H9 (cell line): ENCODE data around the gene KCNIP1. TPM values are rescaled to one million over a fixed set of nuclear protein-coding genes. Genes with fewer than 3 reads are reported as not detected.

ENCODE experiments used
- DNase-seq: peaks from one replicate; pipeline ENCODE4 v3.0.0-alpha.2; 2017
- H2AFZ ChIP-seq: one replicate; pipeline ENCODE4 v1.6.1; 2013; ENCODE audit warnings: mild to moderate bottlenecking, low read length, control low read depth, moderate library complexity
- H2AK5ac ChIP-seq: 2 replicates; pipeline ENCODE4 v1.6.1; 2013; ENCODE audit warnings: low read length, control low read depth, mixed read lengths; ENCODE audit not compliant: insufficient read length
- H2BK120ac ChIP-seq: one replicate; pipeline ENCODE4 v1.6.1; 2013; ENCODE audit warnings: low read depth, mild to moderate bottlenecking, low read length, control low read depth, inconsistent platforms; ENCODE audit not compliant: poor library complexity, severe bottlenecking
- H2BK12ac ChIP-seq: 2 replicates; pipeline ENCODE4 v1.6.1; 2013; ENCODE audit warnings: low read length, control low read depth, mixed read lengths, low read depth; ENCODE audit not compliant: insufficient read length
- H2BK15ac ChIP-seq: 2 replicates; pipeline ENCODE4 v1.6.1; 2013; ENCODE audit warnings: low read depth, low read length, control low read depth
- H2BK20ac ChIP-seq: one replicate; pipeline ENCODE4 v1.6.1; 2013; ENCODE audit warnings: low read depth, mild to moderate bottlenecking, low read length, control low read depth, inconsistent platforms; ENCODE audit not compliant: poor library complexity, severe bottlenecking
- H2BK5ac ChIP-seq: 2 replicates; pipeline ENCODE4 v1.6.1; 2013; ENCODE audit warnings: low read length, control low read depth, mixed read lengths; ENCODE audit not compliant: insufficient read length
- H3K14ac ChIP-seq: 2 replicates; pipeline ENCODE4 v1.6.1; 2013; ENCODE audit warnings: low read length, control low read depth; ENCODE audit not compliant: insufficient read depth
- H3K18ac ChIP-seq: 2 replicates; pipeline ENCODE4 v1.6.1; 2013; ENCODE audit warnings: low read depth, mild to moderate bottlenecking, mixed read lengths, low read length, control low read depth; ENCODE audit not compliant: insufficient read length
- H3K23ac ChIP-seq: 2 replicates; pipeline ENCODE4 v1.6.1; 2013; ENCODE audit warnings: low read length, control low read depth, mixed read lengths, low read depth; ENCODE audit not compliant: insufficient read length
- H3K23me2 ChIP-seq: 2 replicates; pipeline ENCODE4 v1.6.1; 2013; ENCODE audit warnings: low read depth, mild to moderate bottlenecking, mixed read lengths, low read length, control low read depth; ENCODE audit not compliant: insufficient read length, poor library complexity, severe bottlenecking
- H3K27ac ChIP-seq: 2 replicates; pipeline ENCODE4 v1.5.1; 2013; ENCODE audit warnings: low read length, control low read depth, mixed read lengths, low read depth; ENCODE audit not compliant: insufficient read length
- H3K27me3 ChIP-seq: 2 replicates; pipeline ENCODE4 v1.6.1; 2013; ENCODE audit warnings: low read length, control low read depth, inconsistent platforms; ENCODE audit not compliant: insufficient read depth
- H3K4ac ChIP-seq: 2 replicates; pipeline ENCODE4 v1.6.1; 2013; ENCODE audit warnings: low read depth, mild to moderate bottlenecking, control low read depth, inconsistent platforms, low read length, moderate library complexity
- H3K4me1 ChIP-seq: 2 replicates; pipeline ENCODE4 v1.6.1; 2013; ENCODE audit warnings: low read length, control low read depth, inconsistent platforms; ENCODE audit not compliant: insufficient read depth
- H3K4me2 ChIP-seq: 2 replicates; pipeline ENCODE4 v1.6.1; 2013; ENCODE audit warnings: low read length, control low read depth, mixed read lengths; ENCODE audit not compliant: insufficient read length, insufficient read depth
- H3K56ac ChIP-seq: 2 replicates; pipeline ENCODE4 v1.6.1; 2013; ENCODE audit warnings: low read depth, mild to moderate bottlenecking, mixed read lengths, low read length, control low read depth; ENCODE audit not compliant: insufficient read length
- H3K79me1 ChIP-seq: 2 replicates; pipeline ENCODE4 v1.6.1; 2013; ENCODE audit warnings: low read depth, mild to moderate bottlenecking, moderate library complexity, low read length, control low read depth, inconsistent platforms; ENCODE audit not compliant: insufficient read depth, poor library complexity, severe bottlenecking
- H3K79me2 ChIP-seq: 2 replicates; pipeline ENCODE4 v1.6.1; 2013; ENCODE audit warnings: low read length, control low read depth, inconsistent platforms; ENCODE audit not compliant: insufficient read depth
- H3K9ac ChIP-seq: 2 replicates; pipeline ENCODE4 v1.6.1; 2013; ENCODE audit warnings: low read length, control low read depth, mixed read lengths; ENCODE audit not compliant: insufficient read length; ENCODE audit errors: extremely low read depth
- H3K9me3 ChIP-seq: one replicate; pipeline ENCODE4 v1.6.1; 2013; ENCODE audit warnings: low read depth, low read length, inconsistent platforms; ENCODE audit not compliant: control insufficient read depth
- H3T11ph ChIP-seq: one replicate; pipeline ENCODE4 v1.6.1; 2013; ENCODE audit warnings: mild to moderate bottlenecking, low read length, control low read depth, inconsistent platforms
- H4K20me1 ChIP-seq: one replicate; pipeline ENCODE4 v1.6.1; 2013; ENCODE audit not compliant: control insufficient read depth, insufficient read length, insufficient read depth
- H4K5ac ChIP-seq: 2 replicates; pipeline ENCODE4 v1.6.1; 2013; ENCODE audit warnings: low read depth, mild to moderate bottlenecking, mixed read lengths, low read length, control low read depth; ENCODE audit not compliant: insufficient read length
- H4K8ac ChIP-seq: replicated peaks from 2 replicates; pipeline ENCODE4 v1.6.1; 2013; ENCODE audit warnings: low read length, control low read depth, mixed read lengths, low read depth; ENCODE audit not compliant: insufficient read length
- H4K91ac ChIP-seq: 2 replicates; pipeline ENCODE4 v1.6.1; 2013; ENCODE audit warnings: low read depth, mild to moderate bottlenecking, moderate library complexity, mixed read lengths, low read length, control low read depth; ENCODE audit not compliant: insufficient read length
- H3K27ac Mint-ChIP-seq, 3 experiments: 2 replicates in 2 of 3; 3 replicates in 1 of 3; pipeline ENCODE4 v1.8.0; 2020 to 2021; ENCODE audit warnings: mixed read lengths in 3 of 3, mild to moderate bottlenecking in 1 of 3, moderate library complexity in 1 of 3
- H3K27me3 Mint-ChIP-seq: 2 replicates; pipeline ENCODE4 v1.8.0; 2021; ENCODE audit warnings: low read depth, mild to moderate bottlenecking, moderate library complexity, mixed read lengths
- H3K36me3 Mint-ChIP-seq, 3 experiments: 2 replicates in 2 of 3; 3 replicates in 1 of 3; pipeline ENCODE4 v1.8.0; 2020 to 2021; ENCODE audit warnings: low read depth in 3 of 3, mixed read lengths in 3 of 3; ENCODE audit not compliant: insufficient read depth in 1 of 3
- H3K4me1 Mint-ChIP-seq, 2 experiments: 2 replicates each; pipeline ENCODE4 v1.8.0; 2020; ENCODE audit warnings: mixed read lengths in 2 of 2
- H3K4me3 Mint-ChIP-seq, 2 experiments: 2 replicates in 1 of 2; 3 replicates in 1 of 2; pipeline ENCODE4 v1.8.0; 2020 to 2021; ENCODE audit warnings: mild to moderate bottlenecking in 2 of 2, mixed read lengths in 2 of 2, moderate library complexity in 1 of 2
- H3K9me3 Mint-ChIP-seq, 2 experiments: 2 replicates in 1 of 2; 3 replicates in 1 of 2; pipeline ENCODE4 v1.8.0; 2020; ENCODE audit warnings: mild to moderate bottlenecking in 2 of 2, mixed read lengths in 2 of 2, moderate library complexity in 1 of 2
- CTCF ChIP-seq: fragments of 200-600 bp; sonication (generic); conservative IDR thresholded peaks from 3 replicates; pipeline ENCODE4 v1.8.0; 2021; ENCODE audit warnings: antibody characterized with exemption, mild to moderate bottlenecking
- WGBS: extraction: QIAGEN DNeasy Blood & Tissue Kit; methylation state at CpG from one replicate; pipeline ENCODE4 v1.1.7; 2013; ENCODE audit warnings: missing lambda C conversion rate, low lambda C conversion rate, mixed read lengths; ENCODE audit not compliant: insufficient read length; ENCODE audit errors: extremely low coverage; 5-methylcytosine and 5-hydroxymethylcytosine counted together
- total RNA-seq: library from RNA; stranded (reverse); gene quantifications from 2 replicates; pipeline ENCODE4 v1.2.1, GENCODE V29; 2021

Gene KCNIP1
- total RNA-seq, 1 experiment from 2014 or later = 0.63 TPM

GRCh38 chr5:170752257-170753215 lies 248.7 kb downstream of the KCNIP1 start:
- Histone ChIP-seq H4K8ac (no peak overlapping the region), H3K9ac (no peak overlapping the region), H3K56ac (no peak overlapping the region), H3K27ac (no peak overlapping the region), H3K14ac (no peak overlapping the region), H3K18ac (peak overlapping the region; percentile 4), H3K79me1 (no peaks in the 10 kb centered on the region), H3K23me2 (no peaks in the 10 kb centered on the region), H2BK5ac (no peak overlapping the region), H3K27me3 (no peaks in the 10 kb centered on the region), H4K91ac (peak overlapping the region; percentile 9), H3K9me3 (no peaks in the 10 kb centered on the region), H4K5ac (no peak overlapping the region), H2AK5ac (no peak overlapping the region), H4K20me1 (no peaks in the 10 kb centered on the region), H3K4me2 (no peak overlapping the region), H2BK20ac (no peak overlapping the region), H3K79me2 (no peaks in the 10 kb centered on the region), H3K23ac (no peak overlapping the region), H2BK15ac (no peak overlapping the region), H2BK120ac (no peak overlapping the region), H2AFZ (no peak overlapping the region), H2BK12ac (no peak overlapping the region), H3T11ph (no peak overlapping the region), H3K4me1 (peaks cover 2% of the 10 kb centered on the region; the same call in 1 of the 2 replicates), H3K4ac (no peak overlapping the region)
- H3K4me1 Mint-ChIP-seq = peaks cover 17 to 34% of the 10 kb centered on the region in 2 experiments
- H3K27ac Mint-ChIP-seq = peak overlapping the region in 2 of 3 experiments; percentile 60 to 68; a peak in 2 of 7 replicates
- H3K4me3 Mint-ChIP-seq = no peak overlapping the region
- peaks cover 0 to 4% of the 10 kb centered on the region in 2 experiments; a peak in 2 of 5 replicates for H3K9me3 Mint-ChIP-seq
- WGBS = no CpG with 5 or more reads among the region's 10 CpGs
- DNase-seq = peak; percentile 25
- no peak for TF ChIP-seq CTCF
- H3K36me3 Mint-ChIP-seq = no peaks in the 10 kb centered on the region; a peak in 2 of 7 replicates
- H3K27me3 Mint-ChIP-seq = peaks cover 3% of the 10 kb centered on the region
